Ascending aorta (tissue), 2 donors: ENCODE results near the gene RAP1GDS1. TPM values are rescaled to one million over a fixed set of nuclear protein-coding genes. Genes with fewer than 3 reads are reported as not detected.

Experiments used
- DNase-seq, 2 donors: peaks; one replicate each; pipeline ENCODE4 v3.0.0-alpha.2; 2019; ENCODE audit warnings: low spot score in 2 of 2
- H3K27ac ChIP-seq, 2 donors: fragments of 200-600 bp; sonication (generic); one replicate each; pipeline ENCODE4 v1.5.1; 2016 to 2017; ENCODE audit warnings: mild to moderate bottlenecking in 1 of 2
- H3K27me3 ChIP-seq: fragments of 200-600 bp; sonication (generic); one replicate; pipeline ENCODE4 v1.5.1; 2017
- H3K36me3 ChIP-seq, 2 donors: fragments of 200-600 bp; sonication (generic); one replicate each; pipeline ENCODE4 v1.5.1; 2016
- H3K4me1 ChIP-seq, 2 donors: fragments of 200-600 bp; sonication (generic); one replicate each; pipeline ENCODE4 v1.5.1; 2016 to 2017; ENCODE audit warnings: mild to moderate bottlenecking in 1 of 2
- H3K4me3 ChIP-seq, 2 donors: fragments of 200-600 bp; sonication (generic); one replicate each; pipeline ENCODE4 v1.5.1; 2016 to 2017; ENCODE audit warnings: mild to moderate bottlenecking in 1 of 2
- H3K9me3 ChIP-seq, 2 donors: fragments of 200-600 bp; sonication (generic); one replicate each; pipeline ENCODE4 v1.5.1; 2016
- intact Hi-C: fragments of 100-400 bp; cut with DNase I; formaldehyde crosslinking; loops from one replicate; pipeline ENCODE4 v1.15.1; 2023
- total RNA-seq: library from RNA; depleted of rRNA; stranded (reverse); fragments of >200 nt; gene quantifications from one replicate; pipeline ENCODE4 v1.1.0, GENCODE V29; 2016
- TF ChIP-seq, protein P1 (sequence below), 3 experiments: fragments of 200-600 bp in 2 of 3; fragments of 450-650 bp in 1 of 3; sonication (generic) in 2 of 3; IDR thresholded peaks; one replicate each; pipeline ENCODE4 v1.5.1; 2016 to 2019; ENCODE audit warnings: antibody characterized with exemption in 3 of 3, mild to moderate bottlenecking in 1 of 3, moderate library complexity in 1 of 3

Gene RAP1GDS1, protein sequence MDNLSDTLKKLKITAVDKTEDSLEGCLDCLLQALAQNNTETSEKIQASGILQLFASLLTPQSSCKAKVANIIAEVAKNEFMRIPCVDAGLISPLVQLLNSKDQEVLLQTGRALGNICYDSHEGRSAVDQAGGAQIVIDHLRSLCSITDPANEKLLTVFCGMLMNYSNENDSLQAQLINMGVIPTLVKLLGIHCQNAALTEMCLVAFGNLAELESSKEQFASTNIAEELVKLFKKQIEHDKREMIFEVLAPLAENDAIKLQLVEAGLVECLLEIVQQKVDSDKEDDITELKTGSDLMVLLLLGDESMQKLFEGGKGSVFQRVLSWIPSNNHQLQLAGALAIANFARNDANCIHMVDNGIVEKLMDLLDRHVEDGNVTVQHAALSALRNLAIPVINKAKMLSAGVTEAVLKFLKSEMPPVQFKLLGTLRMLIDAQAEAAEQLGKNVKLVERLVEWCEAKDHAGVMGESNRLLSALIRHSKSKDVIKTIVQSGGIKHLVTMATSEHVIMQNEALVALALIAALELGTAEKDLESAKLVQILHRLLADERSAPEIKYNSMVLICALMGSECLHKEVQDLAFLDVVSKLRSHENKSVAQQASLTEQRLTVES
- 8.3 TPM for total RNA-seq

- Histone ChIP-seq H3K4me1 (peaks cover 0 to 6% of the 10 kb centered on the region in 2 donors), H3K27me3 (no peaks in the 10 kb centered on the region), H3K36me3 (no peaks in the 10 kb centered on the region), H3K9me3 (no peaks in the 10 kb centered on the region), H3K4me3 (peak within 1 kb of the TSS; percentile 94 to 96), H3K27ac (peak within 1 kb of the TSS; percentile 95 to 96)
- peak; percentile 76 to 96 for DNase-seq
- TF ChIP-seq, protein P1, sequence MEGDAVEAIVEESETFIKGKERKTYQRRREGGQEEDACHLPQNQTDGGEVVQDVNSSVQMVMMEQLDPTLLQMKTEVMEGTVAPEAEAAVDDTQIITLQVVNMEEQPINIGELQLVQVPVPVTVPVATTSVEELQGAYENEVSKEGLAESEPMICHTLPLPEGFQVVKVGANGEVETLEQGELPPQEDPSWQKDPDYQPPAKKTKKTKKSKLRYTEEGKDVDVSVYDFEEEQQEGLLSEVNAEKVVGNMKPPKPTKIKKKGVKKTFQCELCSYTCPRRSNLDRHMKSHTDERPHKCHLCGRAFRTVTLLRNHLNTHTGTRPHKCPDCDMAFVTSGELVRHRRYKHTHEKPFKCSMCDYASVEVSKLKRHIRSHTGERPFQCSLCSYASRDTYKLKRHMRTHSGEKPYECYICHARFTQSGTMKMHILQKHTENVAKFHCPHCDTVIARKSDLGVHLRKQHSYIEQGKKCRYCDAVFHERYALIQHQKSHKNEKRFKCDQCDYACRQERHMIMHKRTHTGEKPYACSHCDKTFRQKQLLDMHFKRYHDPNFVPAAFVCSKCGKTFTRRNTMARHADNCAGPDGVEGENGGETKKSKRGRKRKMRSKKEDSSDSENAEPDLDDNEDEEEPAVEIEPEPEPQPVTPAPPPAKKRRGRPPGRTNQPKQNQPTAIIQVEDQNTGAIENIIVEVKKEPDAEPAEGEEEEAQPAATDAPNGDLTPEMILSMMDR (IDR thresholded peaks at IDR 0.05): no peak
- intact Hi-C loops: loop anchor here (2.0 to 5.0 kb wide), 4 partner anchors 118 to 1686 kb away; partner anchors contain the start of genes DNAJB14, METAP1, STPG2 and TSPAN5
Measured at GRCh38 chr4:98260579-98261404, at the start of gene RAP1GDS1. Gene RAP1GDS1, plus strand, starts transcription at chr4:98261384. Its CDS starts 182 bp downstream, at chr4:98261566.

- Histone ChIP-seq H3K27ac (no peak overlapping the region), H3K27me3 (no peaks in the 10 kb centered on the region), H3K9me3 (no peaks in the 10 kb centered on the region), H3K4me1 (no peaks in the 10 kb centered on the region), H3K36me3 (no peaks in the 10 kb centered on the region), H3K4me3 (no peak overlapping the region)
- TF ChIP-seq, protein P1 (IDR thresholded peaks at IDR 0.05): no peak
- no peak for DNase-seq
- intact Hi-C loops: no loop called here
Measured at GRCh38 chr4:98222306-98222705, 38.9 kb upstream of the RAP1GDS1 start.

DNA sequence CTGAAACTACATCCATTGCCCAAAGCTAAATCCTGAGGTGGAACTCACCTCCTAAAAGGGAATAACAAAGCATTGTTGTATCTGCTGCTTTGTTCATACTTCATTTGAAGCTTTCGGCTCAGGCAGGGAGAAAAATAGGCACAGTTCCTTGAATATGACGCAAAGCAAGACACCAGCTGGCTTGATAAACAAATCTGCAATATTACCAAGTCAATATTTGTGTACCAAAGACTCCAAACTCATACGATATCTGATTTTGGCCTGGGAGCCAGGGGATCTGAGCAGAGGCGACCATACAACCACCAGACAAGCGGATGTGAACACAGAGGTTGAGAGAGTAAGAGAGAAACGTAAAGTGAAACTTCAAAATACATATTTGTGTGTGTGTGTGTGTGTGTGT is 34.8 kb upstream of the RAP1GDS1 start:
- no peak for DNase-seq
- TF ChIP-seq, protein P1 (IDR thresholded peaks at IDR 0.05): no peak
- Histone ChIP-seq H3K4me1 (no peaks in the 10 kb centered on the region), H3K27me3 (no peaks in the 10 kb centered on the region), H3K27ac (no peak overlapping the region), H3K9me3 (no peaks in the 10 kb centered on the region), H3K36me3 (no peaks in the 10 kb centered on the region), H3K4me3 (no peak overlapping the region)
- intact Hi-C loops: no loop called here

GRCh38 chr4:98230961-98231360 is 30.2 kb upstream of the RAP1GDS1 start:
- Histone ChIP-seq H3K36me3 (no peaks in the 10 kb centered on the region), H3K4me1 (no peaks in the 10 kb centered on the region)
- no peak for DNase-seq

GRCh38 chr4:98232202-98232601 is 29.0 kb upstream of the RAP1GDS1 start:
- Histone ChIP-seq H3K36me3 (no peaks in the 10 kb centered on the region), H3K27ac (no peak overlapping the region), H3K9me3 (no peaks in the 10 kb centered on the region), H3K27me3 (no peaks in the 10 kb centered on the region), H3K4me3 (no peak overlapping the region), H3K4me1 (no peaks in the 10 kb centered on the region)
- no peak for DNase-seq
- intact Hi-C loops: no loop called here
- TF ChIP-seq, protein P1 (IDR thresholded peaks at IDR 0.05): no peak

More at GRCh38 chr4:98230961-98231360, 30.2 kb upstream of the RAP1GDS1 start:
- Histone ChIP-seq H3K27me3 (no peaks in the 10 kb centered on the region), H3K4me3 (no peak overlapping the region), H3K9me3 (no peaks in the 10 kb centered on the region), H3K27ac (no peak overlapping the region)
- intact Hi-C loops: no loop called here
- TF ChIP-seq, protein P1 (IDR thresholded peaks at IDR 0.05): no peak
